Endodermal cell (in vitro differentiated cells): ENCODE results near the gene KYNU. TPM values are rescaled to one million over a fixed set of nuclear protein-coding genes. Genes with fewer than 3 reads are reported as not detected.

Experiments used
- DNase-seq: peaks from one replicate; pipeline ENCODE4 v3.0.0-alpha.2; 2017
- H3K27ac ChIP-seq: 2 replicates; pipeline ENCODE4 v1.5.1; 2013; ENCODE audit warnings: mild to moderate bottlenecking, low read depth, low read length, moderate library complexity
- H3K27me3 ChIP-seq: 2 replicates; pipeline ENCODE4 v1.6.1; 2013; ENCODE audit warnings: mild to moderate bottlenecking, low read length, moderate library complexity; ENCODE audit not compliant: insufficient read depth, control insufficient read depth, poor library complexity, severe bottlenecking
- H3K36me3 ChIP-seq: 2 replicates; pipeline ENCODE4 v1.7.0; 2013; ENCODE audit warnings: mild to moderate bottlenecking, low read length, moderate library complexity; ENCODE audit not compliant: control insufficient read depth, insufficient read depth
- H3K4me1 ChIP-seq: one replicate; pipeline ENCODE4 v1.7.0; 2013; ENCODE audit warnings: low read length; ENCODE audit not compliant: control insufficient read depth, insufficient read depth
- H3K4me3 ChIP-seq: 2 replicates; pipeline ENCODE4 v1.5.1; 2013; ENCODE audit warnings: mild to moderate bottlenecking, low read length, moderate library complexity
- H3K9ac ChIP-seq: 2 replicates; pipeline ENCODE4 v1.6.1; 2013; ENCODE audit warnings: mild to moderate bottlenecking, low read length, moderate library complexity; ENCODE audit not compliant: poor library complexity, severe bottlenecking; ENCODE audit errors: extremely low read depth
- H3K9me3 ChIP-seq: 2 replicates; pipeline ENCODE4 v1.6.1; 2013; ENCODE audit warnings: mild to moderate bottlenecking, low read length, moderate library complexity; ENCODE audit not compliant: control insufficient read depth
- H3K27ac Mint-ChIP-seq: 2 replicates; pipeline ENCODE4 v1.8.0; 2020; ENCODE audit warnings: mixed read lengths
- H3K27me3 Mint-ChIP-seq: 2 replicates; pipeline ENCODE4 v1.8.0; 2021; ENCODE audit warnings: mild to moderate bottlenecking, mixed read lengths; ENCODE audit not compliant: insufficient read depth
- H3K36me3 Mint-ChIP-seq: 2 replicates; pipeline ENCODE4 v1.8.0; 2020; ENCODE audit warnings: low read depth, mixed read lengths
- H3K4me1 Mint-ChIP-seq: 2 replicates; pipeline ENCODE4 v1.8.0; 2020; ENCODE audit warnings: mixed read lengths
- H3K4me3 Mint-ChIP-seq: 2 replicates; pipeline ENCODE4 v1.8.0; 2020; ENCODE audit warnings: mild to moderate bottlenecking, moderate library complexity, mixed read lengths
- H3K9me3 Mint-ChIP-seq: 2 replicates; pipeline ENCODE4 v1.8.0; 2020; ENCODE audit warnings: mild to moderate bottlenecking, mixed read lengths
- CTCF ChIP-seq: fragments of 200-600 bp; sonication (generic); conservative IDR thresholded peaks from 2 replicates; pipeline ENCODE4 v1.5.0; 2021; ENCODE audit warnings: antibody characterized with exemption, mild to moderate bottlenecking
- WGBS, 2 experiments: methylation state at CpG; one replicate each; pipeline versions ENCODE4 v1.1.5 to v1.1.7; 2013; ENCODE audit warnings: missing lambda C conversion rate in 2 of 2, mixed read lengths in 1 of 2; ENCODE audit not compliant: insufficient coverage in 1 of 2, insufficient read length in 1 of 2; 5-methylcytosine and 5-hydroxymethylcytosine counted together
- total RNA-seq, 2 donors: library from RNA; stranded (reverse); fragmentation: NEBNext Ultra II Directional in 1 of 2; extraction: Animal tissue kit (Norgen Biotek cat#: 25700) in 1 of 2; gene quantifications; 2 replicates in 1 of 2; 3 replicates in 1 of 2; pipeline ENCODE4 v1.2.1, GENCODE V29; 2021

Gene KYNU
- total RNA-seq, 2 donors from 2014 or later = 1.2 to 4.2 TPM

DNA sequence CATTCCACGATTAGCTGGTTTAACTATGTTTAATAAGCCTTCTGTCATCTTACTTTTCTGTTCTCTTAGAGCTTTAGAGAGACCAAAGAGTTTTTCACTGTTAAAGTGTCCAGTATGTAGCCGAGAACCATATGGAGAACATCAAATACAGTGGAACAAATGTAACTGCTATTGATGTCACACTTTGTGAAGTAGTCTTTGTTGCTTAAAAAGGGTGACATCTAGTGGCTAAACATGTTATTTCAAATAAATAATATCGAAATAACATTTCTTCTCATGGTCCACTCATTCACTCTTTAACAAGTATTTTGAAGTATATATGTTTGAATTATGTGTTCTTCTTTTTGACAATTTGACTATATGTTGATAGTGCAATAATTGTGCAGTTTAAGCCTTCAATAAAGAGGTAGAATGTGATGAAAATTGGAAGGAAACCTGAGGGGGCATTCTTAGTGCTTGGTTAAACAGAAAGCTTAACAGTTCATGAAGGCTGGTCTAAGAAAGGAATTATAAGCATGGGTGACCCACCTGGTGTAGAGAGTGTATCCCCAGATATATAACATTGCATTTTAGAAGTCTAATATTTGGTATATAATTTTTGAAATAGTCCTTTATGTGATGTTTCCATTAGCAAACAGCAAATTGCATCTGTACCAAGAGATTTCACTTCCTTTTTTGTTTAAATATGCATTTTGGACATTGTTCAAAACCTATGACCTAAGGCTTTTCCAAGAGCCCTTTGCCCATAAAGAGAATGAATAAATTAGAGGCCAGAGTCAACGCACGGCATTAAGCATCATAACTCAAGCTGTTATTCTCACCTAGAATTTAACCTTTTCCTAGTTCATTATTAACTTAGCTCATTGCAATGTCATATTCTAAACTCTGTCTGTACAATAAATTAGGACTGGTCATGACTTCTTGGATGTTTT is 112.1 kb downstream of the KYNU start:
- TF ChIP-seq CTCF = peak; percentile 78
- H3K36me3 Mint-ChIP-seq = no peaks in the 10 kb centered on the region
- Histone ChIP-seq H3K9me3 (no peaks in the 10 kb centered on the region), H3K27me3 (no peaks in the 10 kb centered on the region), H3K9ac (no peak overlapping the region), H3K36me3 (no peaks in the 10 kb centered on the region), H3K4me3 (no peak overlapping the region), H3K4me1 (no peaks in the 10 kb centered on the region), H3K27ac (no peak overlapping the region)
- no peaks in the 10 kb centered on the region for H3K27me3 Mint-ChIP-seq
- 87% methylated on average over 4 of the region's 5 CpGs; no CpG with 5 or more reads in 1 of the 2 experiments for WGBS, 2 experiments
- DNase-seq = no peak
- H3K9me3 Mint-ChIP-seq = no peaks in the 10 kb centered on the region
- H3K4me1 Mint-ChIP-seq = no peaks in the 10 kb centered on the region
- no peak overlapping the region for H3K27ac Mint-ChIP-seq
- no peak overlapping the region for H3K4me3 Mint-ChIP-seq

- 85 to 91% methylated on average over 3 of the region's 3 CpGs for WGBS, 2 experiments
- Mint-ChIP-seq H3K36me3 (no peaks in the 10 kb centered on the region), H3K27ac (no peak overlapping the region), H3K4me1 (no peaks in the 10 kb centered on the region), H3K9me3 (no peaks in the 10 kb centered on the region), H3K4me3 (no peak overlapping the region), H3K27me3 (no peaks in the 10 kb centered on the region)
- H3K9me3 ChIP-seq = no peaks in the 10 kb centered on the region
- no peaks in the 10 kb centered on the region for H3K36me3 ChIP-seq
- no peak overlapping the region for H3K4me3 ChIP-seq
- no peak for TF ChIP-seq CTCF
- no peak overlapping the region for H3K27ac ChIP-seq
- H3K27me3 ChIP-seq = no peaks in the 10 kb centered on the region
- no peak for DNase-seq
- H3K4me1 ChIP-seq = no peaks in the 10 kb centered on the region
- no peak overlapping the region for H3K9ac ChIP-seq
These were observed 113.8 kb downstream of the KYNU start for GRCh38 chr2:142991295-142991694.

GRCh38 chr2:142992840-142993239 is 115.4 kb downstream of the KYNU start:
- no peak for DNase-seq
- no peaks in the 10 kb centered on the region for H3K27me3 ChIP-seq
- Mint-ChIP-seq H3K9me3 (no peaks in the 10 kb centered on the region), H3K36me3 (no peaks in the 10 kb centered on the region), H3K27me3 (no peaks in the 10 kb centered on the region), H3K27ac (no peak overlapping the region), H3K4me3 (no peak overlapping the region), H3K4me1 (no peaks in the 10 kb centered on the region)
- H3K27ac ChIP-seq = no peak overlapping the region
- no peak overlapping the region for H3K9ac ChIP-seq
- TF ChIP-seq CTCF = no peak
- no peaks in the 10 kb centered on the region for H3K9me3 ChIP-seq
- WGBS, 2 experiments = 82 to 100% methylated on average over 1 to 4 of the region's 4 CpGs
- no peak overlapping the region for H3K4me3 ChIP-seq
- no peaks in the 10 kb centered on the region for H3K4me1 ChIP-seq
- H3K36me3 ChIP-seq = no peaks in the 10 kb centered on the region
